ENCODE measurements around the gene POLDIP2.

POLDIP2 gene

DNA sequence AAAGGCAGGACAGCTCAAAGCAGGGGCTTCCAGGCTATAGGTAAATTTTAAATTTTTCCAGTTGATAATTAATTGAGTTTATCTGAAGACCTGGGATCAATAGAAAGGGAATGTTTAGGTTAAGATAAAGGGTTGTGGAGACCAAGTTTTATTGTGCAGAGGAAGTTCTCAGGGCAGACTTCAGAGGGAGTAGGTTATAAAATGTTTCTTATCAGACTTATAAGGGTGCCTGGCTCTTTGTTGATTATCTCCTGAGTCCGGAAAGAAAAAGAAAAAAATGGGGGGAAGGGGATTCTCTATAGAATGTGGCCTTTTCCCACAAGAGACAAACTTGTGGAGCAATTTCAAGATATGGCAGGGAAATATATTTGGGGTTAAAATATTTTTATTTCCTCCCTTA lies 32.8 kb upstream of the POLDIP2 start:
- no peak for DNase-seq

DNA sequence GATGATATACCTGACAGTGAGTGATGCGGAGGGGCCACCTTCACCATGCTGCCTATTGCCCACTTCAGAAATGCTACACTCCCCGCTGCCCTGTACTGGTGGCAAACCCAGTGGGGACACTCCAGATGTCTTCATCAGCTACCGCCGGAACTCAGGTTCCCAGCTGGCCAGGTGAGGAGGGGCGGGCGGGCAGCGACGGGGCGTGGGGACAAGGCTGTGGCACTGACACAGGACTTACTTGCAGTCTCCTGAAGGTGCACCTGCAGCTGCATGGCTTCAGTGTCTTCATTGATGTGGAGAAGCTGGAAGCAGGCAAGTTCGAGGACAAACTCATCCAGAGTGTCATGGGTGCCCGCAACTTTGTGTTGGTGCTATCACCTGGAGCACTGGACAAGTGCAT lies 30.8 kb upstream of the POLDIP2 start:
- no peak for DNase-seq

DNA sequence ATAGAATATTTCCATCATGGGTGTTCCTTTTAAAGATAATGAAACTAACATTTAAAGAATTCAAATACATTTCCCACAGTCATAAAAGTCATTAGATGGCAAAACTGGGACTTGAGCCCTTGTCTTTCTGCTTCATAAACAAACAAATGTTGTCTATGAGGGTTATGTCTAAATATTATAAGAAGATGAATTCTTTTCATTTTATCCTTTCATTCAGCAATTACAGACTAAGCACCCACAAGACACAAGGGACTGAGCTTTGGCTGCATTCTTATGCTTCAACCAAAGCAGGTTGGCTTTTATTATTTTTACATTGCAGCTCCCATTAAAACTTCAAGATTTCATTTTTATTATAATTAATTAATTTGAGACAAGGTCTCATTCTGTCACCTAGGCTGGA lies 29.1 kb upstream of the POLDIP2 start:
- no peak for DNase-seq

DNA sequence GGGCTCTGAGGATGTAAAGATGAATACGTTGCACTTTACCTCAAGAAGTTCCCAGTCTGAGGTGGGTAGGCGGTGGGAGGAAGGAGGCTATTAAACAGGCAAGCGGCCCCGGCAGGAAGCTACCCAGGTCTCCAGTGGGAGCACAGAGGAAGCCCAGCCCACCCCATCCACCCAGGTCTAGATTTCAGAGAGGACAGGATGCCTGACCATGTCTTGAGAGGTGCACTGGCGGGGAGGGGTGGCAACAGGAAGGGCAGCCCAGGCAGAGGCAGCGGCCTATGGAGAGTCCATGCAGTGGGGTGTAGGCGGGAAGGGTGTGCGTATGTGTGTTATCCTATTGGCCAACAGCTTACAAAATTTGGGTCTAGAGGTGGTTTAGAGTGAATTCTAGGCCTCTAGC lies 28.1 kb upstream of the POLDIP2 start:
- DNase-seq, result peak; percentile 51

DNA sequence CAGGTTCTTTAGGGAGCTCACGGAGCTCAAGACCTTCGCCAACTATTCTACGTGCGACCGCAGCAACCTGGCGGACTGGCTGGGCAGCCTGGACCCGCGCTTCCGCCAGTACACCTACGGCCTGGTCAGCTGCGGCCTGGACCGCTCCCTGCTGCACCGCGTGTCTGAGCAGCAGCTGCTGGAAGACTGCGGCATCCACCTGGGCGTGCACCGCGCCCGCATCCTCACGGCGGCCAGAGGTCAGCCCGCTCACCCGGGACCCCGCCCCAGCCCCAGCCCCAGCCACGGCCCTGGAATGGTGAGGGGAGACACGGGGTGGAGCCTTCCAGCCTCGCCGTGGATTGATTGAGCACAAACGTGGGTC lies 27.7 kb upstream of the POLDIP2 start:
- DNase-seq, result peak; percentile 29

DNA sequence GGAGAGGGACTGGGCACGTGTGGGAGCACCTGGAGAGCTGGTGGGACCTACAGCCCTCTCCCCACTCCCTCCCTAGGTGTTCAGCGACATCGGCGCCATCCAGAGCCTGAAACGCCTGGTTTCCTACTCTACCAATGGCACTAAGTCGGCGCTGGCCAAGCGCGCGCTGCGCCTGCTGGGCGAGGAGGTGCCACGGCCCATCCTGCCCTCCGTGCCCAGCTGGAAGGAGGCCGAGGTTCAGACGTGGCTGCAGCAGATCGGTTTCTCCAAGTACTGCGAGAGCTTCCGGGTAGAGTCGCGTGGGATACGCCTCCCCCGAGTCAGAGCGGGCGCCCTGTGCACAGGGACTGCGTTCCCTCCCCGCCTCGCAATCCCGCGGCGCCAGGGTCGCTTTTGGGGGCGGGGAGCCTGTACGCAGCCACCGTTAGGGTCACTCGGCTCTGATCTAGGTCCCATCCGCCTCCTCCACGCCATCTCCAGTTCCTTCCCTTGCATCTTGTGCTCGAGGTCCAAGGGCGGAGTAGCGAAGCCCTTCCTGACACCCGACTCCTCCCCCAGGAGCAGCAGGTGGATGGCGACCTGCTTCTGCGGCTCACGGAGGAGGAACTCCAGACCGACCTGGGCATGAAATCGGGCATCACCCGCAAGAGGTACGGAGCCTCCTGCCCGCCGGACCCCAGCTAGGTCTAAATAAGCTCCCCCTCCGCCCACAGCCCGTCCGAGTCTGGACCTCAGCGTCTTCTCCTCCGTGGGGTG lies 27.1 kb upstream of the POLDIP2 start:
- DNase-seq, result peak; percentile 79

DNA sequence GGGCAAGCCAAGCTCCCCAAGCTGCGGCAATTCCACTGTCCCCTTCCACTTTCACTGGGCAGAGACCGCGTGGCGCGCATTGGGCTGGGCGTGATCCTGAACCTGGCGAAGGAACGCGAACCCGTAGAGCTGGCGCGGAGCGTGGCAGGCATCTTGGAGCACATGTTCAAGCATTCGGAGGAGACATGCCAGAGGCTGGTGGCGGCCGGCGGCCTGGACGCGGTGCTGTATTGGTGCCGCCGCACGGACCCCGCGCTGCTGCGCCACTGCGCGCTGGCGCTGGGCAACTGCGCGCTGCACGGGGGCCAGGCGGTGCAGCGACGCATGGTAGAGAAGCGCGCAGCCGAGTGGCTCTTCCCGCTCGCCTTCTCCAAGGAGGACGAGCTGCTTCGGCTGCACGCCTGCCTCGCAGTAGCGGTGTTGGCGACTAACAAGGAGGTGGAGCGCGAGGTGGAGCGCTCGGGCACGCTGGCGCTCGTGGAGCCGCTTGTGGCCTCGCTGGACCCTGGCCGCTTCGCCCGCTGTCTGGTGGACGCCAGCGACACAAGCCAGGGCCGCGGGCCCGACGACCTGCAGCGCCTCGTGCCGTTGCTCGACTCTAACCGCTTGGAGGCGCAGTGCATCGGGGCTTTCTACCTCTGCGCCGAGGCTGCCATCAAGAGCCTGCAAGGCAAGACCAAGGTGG lies 24.0 kb upstream of the POLDIP2 start:
- peak; percentile 50 for DNase-seq

DNA sequence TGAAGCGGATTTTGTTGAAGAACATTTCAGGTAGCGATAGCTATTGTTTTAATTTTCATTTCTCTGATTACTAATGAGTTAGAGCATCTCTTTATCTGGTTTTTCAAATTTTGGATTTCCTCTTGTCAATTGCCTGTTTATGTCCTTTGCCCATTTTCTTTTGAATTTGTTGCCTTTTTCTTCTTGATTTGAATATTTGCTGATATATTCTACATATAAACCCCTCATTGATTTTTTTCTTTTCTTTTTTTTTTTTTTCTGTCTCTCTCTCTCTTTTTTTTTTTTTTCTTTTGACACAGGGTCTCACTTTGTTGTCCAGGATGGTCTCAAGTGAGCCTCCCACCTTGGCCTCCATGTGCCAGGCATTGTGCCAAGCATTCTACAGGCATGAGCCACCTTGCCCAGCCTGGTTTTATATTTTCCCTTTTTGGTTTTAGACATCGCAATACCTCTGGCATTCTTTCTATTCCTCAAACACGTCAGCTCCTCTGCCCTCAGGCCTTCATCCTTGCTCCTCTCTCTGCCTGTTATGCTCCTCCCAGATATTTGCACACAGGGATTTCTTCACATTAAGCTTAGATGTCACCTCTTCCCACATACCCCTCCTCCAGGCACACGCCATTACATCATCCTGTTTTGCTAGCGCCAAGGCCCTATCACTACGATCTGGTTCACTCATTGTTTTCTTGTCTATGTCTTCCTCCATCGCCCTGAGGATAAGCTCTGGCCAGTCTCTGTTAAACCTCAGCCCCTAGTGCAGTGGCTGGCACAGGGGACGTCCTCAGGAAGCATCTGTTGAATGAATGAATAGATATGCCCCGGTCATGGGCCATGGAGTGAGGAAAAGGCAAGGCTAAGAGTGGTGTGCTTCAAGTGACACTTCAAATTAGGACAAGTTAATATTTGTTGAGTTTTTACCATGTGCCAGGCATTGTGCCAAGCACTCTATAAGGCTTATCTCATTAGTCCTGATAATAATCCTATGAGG lies 22.8 kb upstream of the POLDIP2 start:
- no peak for DNase-seq

DNA sequence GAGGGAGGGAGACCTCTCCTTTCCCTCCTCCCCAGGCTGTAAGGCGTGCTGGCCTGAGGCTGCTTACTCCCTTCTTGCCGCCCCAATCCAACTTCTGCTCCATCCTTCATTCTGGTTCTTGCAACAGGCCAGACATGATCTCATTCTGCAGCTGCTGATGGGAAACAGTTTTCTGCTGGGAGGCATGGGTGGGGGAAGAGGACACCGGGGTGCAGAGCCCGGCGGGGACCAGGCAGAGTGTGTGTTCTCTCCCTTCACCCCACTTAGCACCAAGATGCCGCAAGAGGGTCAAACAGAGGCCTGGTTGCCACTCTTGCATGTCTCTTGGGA lies 15.6 kb upstream of the POLDIP2 start:
- no peak for DNase-seq

DNA sequence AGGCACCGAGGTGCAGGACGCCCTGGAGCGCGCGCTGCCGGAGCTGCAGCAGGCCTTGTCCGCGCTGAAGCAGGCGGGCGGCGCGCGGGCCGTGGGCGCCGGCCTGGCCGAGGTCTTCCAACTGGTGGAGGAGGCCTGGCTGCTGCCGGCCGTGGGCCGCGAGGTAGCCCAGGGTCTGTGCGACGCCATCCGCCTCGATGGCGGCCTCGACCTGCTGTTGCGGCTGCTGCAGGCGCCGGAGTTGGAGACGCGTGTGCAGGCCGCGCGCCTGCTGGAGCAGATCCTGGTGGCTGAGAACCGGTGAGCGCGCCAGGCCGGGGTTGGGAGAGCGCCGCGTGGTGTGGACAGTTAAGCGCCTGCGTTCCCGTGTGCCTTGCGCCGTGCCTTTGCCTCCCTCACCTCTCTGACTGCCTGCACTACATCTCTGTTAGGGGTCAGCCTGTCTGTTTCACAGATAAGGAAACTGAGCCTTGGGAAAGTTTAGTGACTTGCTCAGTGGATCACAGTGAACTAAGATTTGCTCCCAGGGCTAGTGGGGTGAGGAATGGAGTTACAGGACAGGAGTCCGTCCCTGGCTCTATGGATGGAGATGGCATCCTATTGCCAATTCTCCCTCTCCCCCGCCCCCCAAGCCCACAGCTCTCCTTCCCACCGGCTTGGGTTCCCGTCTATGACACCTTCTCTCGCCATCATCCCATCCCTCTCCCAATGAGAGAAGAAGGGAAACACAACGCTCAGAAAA lies 15.0 kb upstream of the POLDIP2 start:
- peak; percentile 58 for DNase-seq

DNA sequence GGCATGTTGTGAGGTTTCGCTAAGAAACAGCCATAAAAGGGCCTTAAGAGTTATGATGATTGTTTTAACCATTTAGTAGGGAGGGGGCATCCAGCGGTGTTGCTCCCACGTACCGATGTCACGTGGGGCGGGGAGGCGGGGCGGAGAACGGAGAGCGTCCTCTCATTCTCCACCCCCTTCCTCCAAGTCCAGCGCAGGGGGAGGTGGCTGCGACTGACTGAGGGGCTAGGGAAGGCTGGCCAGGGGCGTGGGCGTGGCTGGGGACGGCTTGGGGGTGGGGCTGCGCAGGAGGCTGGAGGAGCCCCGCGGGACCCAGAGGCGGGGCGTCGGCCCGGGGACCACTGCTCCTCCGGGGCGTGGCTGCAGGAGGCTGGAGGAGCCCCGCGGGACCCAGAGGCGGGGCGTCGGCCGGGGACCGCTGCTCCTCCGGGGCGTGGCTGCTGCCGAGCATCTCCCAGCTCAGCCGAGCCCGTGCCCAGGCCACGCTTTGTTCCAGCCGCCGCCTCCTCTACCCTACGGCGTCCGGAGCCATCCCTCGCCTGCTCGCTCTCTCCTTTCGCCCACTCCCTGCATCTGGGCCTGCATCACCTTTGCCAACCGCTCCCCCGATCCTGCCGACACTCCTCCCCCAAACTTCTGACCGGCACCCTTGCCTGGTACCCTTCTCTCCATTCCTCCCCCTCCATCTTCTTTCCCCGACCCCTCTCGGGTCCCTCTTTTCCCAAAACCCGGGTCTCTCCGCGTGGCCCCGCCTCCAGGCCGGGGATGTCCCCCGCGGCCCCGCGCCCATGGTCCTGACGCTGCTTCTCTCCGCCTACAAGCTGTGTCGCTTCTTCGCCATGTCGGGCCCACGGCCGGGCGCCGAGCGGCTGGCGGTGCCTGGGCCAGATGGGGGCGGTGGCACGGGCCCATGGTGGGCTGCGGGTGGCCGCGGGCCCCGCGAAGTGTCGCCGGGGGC lies 14.2 kb upstream of the POLDIP2 start, which contains the start of gene SARM1:
SARM1 (plus strand) TSS at position 450 of the 958 bp plus-strand sequence; CDS start at position 789, 339 bp downstream.
- DNase-seq, result peak; percentile 94

DNA sequence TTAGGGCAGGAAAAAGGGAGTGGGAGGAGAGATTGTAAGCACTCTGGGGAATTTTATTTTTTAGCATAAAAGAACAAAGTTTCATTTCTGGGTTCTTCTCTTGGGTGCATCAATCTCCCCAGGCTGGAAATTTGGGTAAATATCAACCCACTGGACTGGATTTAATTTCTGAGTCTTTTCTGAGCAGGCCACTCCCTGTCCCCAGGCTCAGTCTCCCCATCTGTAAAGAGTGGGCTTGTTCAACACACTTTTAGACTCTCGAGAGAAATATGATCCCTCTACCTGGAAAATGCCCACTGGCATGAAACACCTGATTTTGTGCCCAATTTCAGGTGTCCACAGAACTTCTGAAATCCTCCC lies 13.4 kb upstream of the POLDIP2 start:
- DNase-seq, result no peak

DNA sequence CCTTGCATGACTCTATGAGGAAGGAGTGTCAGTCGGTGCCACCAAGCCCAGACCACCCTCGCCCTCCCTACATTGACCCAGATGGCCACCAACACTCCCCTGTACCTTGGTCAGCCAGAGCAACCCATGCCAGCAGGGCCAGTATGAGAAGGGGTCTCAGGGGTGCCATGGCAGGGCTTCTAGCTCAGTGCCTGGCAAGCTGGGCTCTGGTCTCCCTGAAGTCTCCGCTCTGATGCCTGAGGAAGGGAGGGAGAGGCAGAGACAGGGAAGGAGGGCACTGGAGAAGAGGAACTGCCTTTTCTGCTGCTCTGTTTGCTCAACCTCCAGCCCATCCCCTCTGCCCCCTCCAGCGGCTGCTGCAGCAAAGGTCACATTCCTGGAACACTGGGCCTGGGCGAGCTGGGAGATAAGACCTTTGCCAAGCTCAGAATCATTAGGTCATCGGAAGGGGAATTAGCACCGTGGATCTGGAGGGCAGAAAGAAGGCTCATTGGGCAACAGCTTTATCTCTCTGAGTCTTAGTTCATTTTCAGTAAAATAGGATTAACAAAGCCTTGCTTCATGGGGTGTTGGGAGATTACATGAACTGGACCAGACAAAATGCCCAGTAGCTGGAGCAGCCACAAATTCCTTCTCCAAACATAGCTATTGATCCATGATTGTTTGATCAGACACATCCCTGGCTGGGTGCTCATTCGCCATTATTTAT lies 12.9 kb upstream of the POLDIP2 start, which contains the start of gene VTN:
VTN (minus strand) TSS at position 273 of the 709 bp plus-strand sequence; CDS start at position 169, 104 bp downstream.
- DNase-seq, result no peak

DNA sequence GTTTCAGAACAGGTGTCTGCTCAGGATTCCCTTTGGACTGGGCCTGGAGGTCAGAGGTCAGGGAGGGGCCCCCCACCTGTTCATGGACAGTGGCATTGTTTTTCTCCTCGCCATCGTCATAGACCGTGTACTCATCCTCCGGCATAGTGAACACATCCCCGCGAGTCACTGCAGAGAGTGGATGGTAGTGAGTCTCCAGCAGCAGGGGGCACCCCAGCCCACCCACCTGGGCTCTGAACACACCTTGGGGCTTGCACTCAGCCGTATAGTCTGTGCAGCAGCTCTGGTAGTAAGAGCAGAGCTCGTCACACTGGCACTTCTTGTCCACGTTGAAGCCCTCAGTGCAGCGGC lies 12.3 kb upstream of the POLDIP2 start:
- no peak for DNase-seq

DNA sequence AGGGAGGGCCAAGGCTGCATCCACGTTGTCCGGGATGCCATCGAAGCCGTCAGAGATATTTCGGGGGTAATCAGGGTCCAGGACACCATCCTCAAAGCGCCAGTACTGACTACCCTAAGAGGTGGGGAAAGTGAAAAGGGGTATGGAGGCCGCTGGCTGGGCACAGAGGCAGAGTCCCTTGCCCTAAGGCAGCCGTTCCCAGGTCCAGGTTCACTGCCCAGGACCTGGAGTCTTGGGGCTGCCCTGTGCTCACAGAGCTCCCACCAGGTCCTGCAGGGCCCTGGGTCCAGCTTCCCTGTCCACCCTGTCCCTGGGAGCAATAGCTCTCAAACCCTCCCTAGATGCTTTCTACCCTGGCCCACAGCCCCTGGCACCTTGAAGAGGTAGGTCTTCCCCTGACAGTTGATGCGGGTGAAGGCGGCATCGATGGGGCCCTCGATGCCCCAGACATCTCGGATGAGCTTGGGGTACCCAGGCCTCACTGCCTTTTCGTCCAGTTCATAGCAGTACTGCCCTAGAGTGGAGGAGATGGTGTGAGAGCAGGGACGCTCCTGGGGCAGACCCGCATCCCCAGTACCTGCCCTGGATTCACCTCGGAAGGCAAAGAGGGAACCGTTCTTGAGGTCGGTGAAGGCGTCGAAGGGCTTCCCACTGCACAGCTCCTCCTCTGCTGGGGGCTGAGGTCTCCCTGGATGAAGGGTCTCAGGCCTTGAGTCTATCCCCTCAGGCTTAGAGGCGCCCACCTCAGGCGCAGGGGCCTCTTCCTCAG lies 11.8 kb upstream of the POLDIP2 start:
- no peak for DNase-seq

DNA sequence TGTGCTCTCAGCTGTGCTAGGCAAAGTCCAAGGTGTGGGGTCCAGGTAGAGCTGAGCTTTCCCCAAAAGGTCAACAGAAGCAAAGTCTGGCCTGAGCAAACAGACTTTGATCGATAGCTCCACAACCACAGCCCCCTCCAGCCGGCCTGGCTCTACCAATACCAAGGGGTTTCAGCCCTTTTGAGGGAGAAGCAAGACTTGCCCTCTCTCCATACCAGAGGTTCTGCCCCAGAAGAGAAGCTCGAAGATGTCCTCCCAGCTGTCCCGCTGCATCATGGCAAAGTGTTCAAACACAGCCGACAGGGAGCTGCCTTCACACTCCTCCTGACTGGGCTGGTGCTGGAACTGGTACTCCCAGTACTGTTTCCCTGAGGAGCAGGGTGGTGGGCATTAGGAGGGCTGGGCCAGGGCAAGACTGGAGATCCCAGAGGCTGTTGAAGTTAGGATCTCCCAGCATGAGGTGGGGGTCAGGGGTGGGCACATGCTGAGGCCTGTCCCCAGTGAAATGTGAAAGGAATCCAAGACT lies 11.0 kb upstream of the POLDIP2 start:
- DNase-seq, result no peak

DNA sequence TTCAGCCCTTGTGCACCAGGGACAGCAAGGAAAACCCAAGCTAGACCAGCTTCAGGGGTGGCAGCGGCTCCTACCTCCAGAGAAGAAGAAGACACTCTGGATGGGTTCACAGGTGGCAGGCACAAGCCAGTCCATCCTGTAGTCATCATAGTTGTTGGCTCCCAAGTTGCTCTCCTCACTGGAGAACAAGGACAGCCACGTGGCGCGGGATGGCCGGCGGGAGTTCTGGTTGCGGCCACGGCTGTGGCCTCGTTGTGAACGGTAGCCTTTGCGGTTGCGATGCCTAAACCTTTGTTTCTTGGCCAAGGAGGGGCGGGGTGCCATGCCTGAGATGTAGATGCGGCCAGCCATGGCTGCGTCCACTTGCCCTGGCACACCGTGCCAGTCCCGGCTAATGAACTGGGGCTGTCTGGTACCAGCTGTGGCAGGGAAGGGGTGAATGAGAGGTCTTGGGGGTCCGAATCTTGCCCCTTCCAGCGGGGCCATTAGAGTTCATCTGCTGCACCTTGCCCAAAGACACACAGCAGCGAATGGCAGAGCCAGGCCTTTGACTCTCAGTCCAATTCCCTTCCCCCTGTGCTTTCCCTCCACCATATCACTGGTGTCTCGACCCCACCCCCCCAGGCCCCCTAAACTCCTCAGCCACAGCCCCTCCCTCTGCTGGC lies 10.4 kb upstream of the POLDIP2 start:
- no peak for DNase-seq

DNA sequence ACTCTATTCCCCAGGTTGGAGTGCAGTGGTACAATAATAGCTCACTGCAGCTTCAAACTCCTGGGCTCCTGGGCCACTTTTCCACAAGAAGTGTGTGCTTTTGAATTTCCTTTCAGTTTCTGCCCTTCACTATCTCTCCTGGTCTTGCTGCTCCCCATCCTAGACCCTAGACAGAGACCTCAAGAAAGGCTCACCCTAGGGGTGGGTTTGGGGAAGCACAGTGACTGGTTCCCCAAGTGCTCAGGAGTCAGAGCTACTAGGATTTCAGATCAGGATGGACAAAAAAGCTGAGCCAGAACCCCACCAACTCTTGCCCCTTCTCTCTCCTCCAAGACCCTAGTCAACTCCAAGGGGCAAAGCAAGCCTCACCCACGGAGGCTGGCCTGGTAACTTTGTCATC lies 9.3 kb upstream of the POLDIP2 start:
- no peak for DNase-seq

DNA sequence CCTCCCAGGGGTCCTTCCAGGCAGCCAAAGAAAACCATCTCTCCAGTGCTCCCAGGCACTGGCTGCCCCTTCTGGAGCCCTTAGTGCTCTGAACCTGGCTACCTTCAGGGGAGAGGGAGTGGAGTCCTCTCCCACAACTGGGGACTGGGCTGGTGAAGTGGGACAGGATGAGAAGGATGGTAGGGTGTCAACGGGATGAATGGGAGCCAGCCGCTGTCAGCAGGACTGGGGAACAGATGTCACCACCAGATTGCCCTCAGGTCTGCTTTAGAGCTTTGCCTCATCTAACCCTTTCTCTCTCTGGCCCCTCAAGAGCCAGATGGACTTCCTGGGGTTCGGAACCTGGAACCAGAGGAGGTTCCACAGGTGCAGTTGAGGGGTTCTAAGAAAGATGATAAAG lies 8.2 kb upstream of the POLDIP2 start:
- DNase-seq, result no peak
